H1 (cell line): Measurements from ENCODE around the gene KANSL1. TPM values are rescaled to one million over a fixed set of nuclear protein-coding genes. Genes with fewer than 3 reads are reported as not detected.

Source experiments
- CTCF ChIA-PET: fragments of 300-600 bp; sonication (Branson Sonifier 250); formaldehyde crosslinking; loops from one replicate; lab custom pipeline; 2021; ENCODE audit not compliant: partially characterized antibody; lab: Charles Lee
- POLR2A ChIA-PET: fragments of 300-600 bp; sonication (Branson Sonifier 250); formaldehyde crosslinking; loops from one replicate; lab custom pipeline; 2021; ENCODE audit warnings: inconsistent platforms; ENCODE audit not compliant: partially characterized antibody; lab: Charles Lee
- DNase-seq, 2 experiments: peaks; one replicate each; pipeline versions ENCODE4 v3.0.0 to v3.0.0-alpha.2; 2010 to 2022; ENCODE audit warnings: low spot score in 2 of 2, low read depth in 1 of 2, mixed read lengths in 1 of 2
- FAIRE-seq: peaks from 2 replicates; lab custom pipeline; 2011; peaks lifted over from hg19 to GRCh38; lab: Jason Lieb, UNC
- H2AFZ ChIP-seq: 2 replicates; pipeline ENCODE4 v1.8.1; 2012; ENCODE audit warnings: low read length, inconsistent platforms
- H2AK5ac ChIP-seq: 2 replicates; pipeline ENCODE4 v1.6.1; 2013; ENCODE audit warnings: low read depth, low read length
- H2BK120ac ChIP-seq: replicated peaks from 2 replicates; pipeline ENCODE3; 2013; ENCODE audit warnings: low read depth, low read length, inconsistent platforms
- H2BK12ac ChIP-seq: 2 replicates; pipeline ENCODE4 v1.6.1; 2013; ENCODE audit warnings: low read depth, low read length
- H2BK15ac ChIP-seq: 2 replicates; pipeline ENCODE4 v1.6.1; 2013; ENCODE audit warnings: low read length
- H2BK20ac ChIP-seq: 2 replicates; pipeline ENCODE4 v1.6.1; 2013; ENCODE audit warnings: low read length
- H2BK5ac ChIP-seq: 2 replicates; pipeline ENCODE4 v1.6.1; 2013; ENCODE audit warnings: low read depth, low read length
- H3K14ac ChIP-seq: 2 replicates; pipeline ENCODE4 v1.6.1; 2013; ENCODE audit warnings: inconsistent platforms; ENCODE audit not compliant: insufficient read length
- H3K18ac ChIP-seq: 2 replicates; pipeline ENCODE4 v1.6.1; 2013; ENCODE audit warnings: low read length; ENCODE audit errors: extremely low read depth
- H3K23ac ChIP-seq: 2 replicates; pipeline ENCODE4 v1.6.1; 2013; ENCODE audit warnings: inconsistent platforms; ENCODE audit not compliant: insufficient read length
- H3K23me2 ChIP-seq: 2 replicates; pipeline ENCODE4 v1.6.1; 2013; ENCODE audit warnings: low read depth, low read length
- H3K27ac ChIP-seq: 2 replicates; pipeline ENCODE4 v1.6.1; 2011; ENCODE audit warnings: low read depth, low read length, inconsistent platforms
- H3K27me3 ChIP-seq, 4 experiments: replicated peaks in 1 of 4; 1 replicate in 1 of 4; 2 replicates in 3 of 4; pipeline versions ENCODE4 v1.6.1 to v1.8.1; 2011 to 2013; ENCODE audit warnings: low read length in 3 of 4, mild to moderate bottlenecking in 3 of 4, inconsistent platforms in 2 of 4, mixed read lengths in 2 of 4, moderate library complexity in 1 of 4; ENCODE audit not compliant: control insufficient read depth in 3 of 4, insufficient read depth in 3 of 4; ENCODE audit errors: extremely low read depth in 1 of 4
- H3K36me3 ChIP-seq, 4 experiments: 2 replicates each; pipeline versions ENCODE4 v1.6.1 to v1.8.1; 2011 to 2013; ENCODE audit warnings: mild to moderate bottlenecking in 4 of 4, low read length in 3 of 4, moderate library complexity in 2 of 4, control low read depth in 1 of 4, inconsistent platforms in 1 of 4; ENCODE audit not compliant: insufficient read depth in 4 of 4, control insufficient read depth in 2 of 4
- H3K4ac ChIP-seq: replicated peaks from 2 replicates; pipeline ENCODE3; 2013; ENCODE audit warnings: low read length, low read depth, mixed read lengths, inconsistent platforms; ENCODE audit not compliant: insufficient read length
- H3K4me1 ChIP-seq, 4 experiments: replicated peaks in 1 of 4; 1 replicate in 1 of 4; 2 replicates in 3 of 4; pipeline versions ENCODE4 v1.6.1 to v1.8.1; 2011 to 2013; ENCODE audit warnings: low read length in 3 of 4, inconsistent platforms in 2 of 4, mixed read lengths in 1 of 4; ENCODE audit not compliant: insufficient read depth in 4 of 4, control insufficient read depth in 3 of 4
- H3K4me2 ChIP-seq, 2 experiments: 2 replicates each; pipeline versions ENCODE4 v1.6.1 to v1.8.1; 2011 to 2013; ENCODE audit warnings: low read depth in 2 of 2, low read length in 2 of 2, control low read depth in 1 of 2, inconsistent platforms in 1 of 2, mild to moderate bottlenecking in 1 of 2; ENCODE audit not compliant: insufficient read depth in 1 of 2
- H3K4me3 ChIP-seq, 4 experiments: fragments of 200-600, 300-600 bp in 1 of 4; sonication (generic), shearing (Covaris generic), sonication (Bioruptor Twin) in 1 of 4; 2 replicates each; pipeline versions ENCODE4 v1.5.1 to v1.8.1; 2011 to 2016; ENCODE audit warnings: low read length in 4 of 4, low read depth in 3 of 4, control low read depth in 2 of 4, inconsistent platforms in 2 of 4, mild to moderate bottlenecking in 2 of 4, mixed read lengths in 1 of 4, moderate library complexity in 1 of 4; ENCODE audit not compliant: insufficient read depth in 2 of 4; ENCODE audit errors: extremely low read depth in 1 of 4
- H3K56ac ChIP-seq: replicated peaks from 2 replicates; pipeline ENCODE3; 2013; ENCODE audit warnings: low read depth, mild to moderate bottlenecking, mixed read lengths, low read length, inconsistent platforms; ENCODE audit not compliant: insufficient read length
- H3K79me1 ChIP-seq: 2 replicates; pipeline ENCODE4 v1.6.1; 2013; ENCODE audit warnings: low read depth, low read length, control low read depth
- H3K79me2 ChIP-seq, 2 experiments: 2 replicates each; pipeline versions ENCODE4 v1.6.1 to v1.8.1; 2012 to 2013; ENCODE audit warnings: low read length in 2 of 2, mild to moderate bottlenecking in 2 of 2, inconsistent platforms in 1 of 2; ENCODE audit not compliant: insufficient read depth in 2 of 2, control insufficient read depth in 1 of 2
- H3K9ac ChIP-seq, 4 experiments: replicated peaks in 1 of 4; 1 replicate in 1 of 4; 2 replicates in 3 of 4; pipeline versions ENCODE4 v1.6.1 to v1.8.1; 2011 to 2013; ENCODE audit warnings: low read depth in 3 of 4, low read length in 3 of 4, control low read depth in 2 of 4, mild to moderate bottlenecking in 2 of 4, moderate library complexity in 2 of 4, inconsistent platforms in 1 of 4; ENCODE audit errors: extremely low read depth in 1 of 4
- H3K9me3 ChIP-seq, 2 experiments: 2 replicates each; pipeline versions ENCODE4 v1.6.1 to v1.8.1; 2012 to 2013; ENCODE audit warnings: mild to moderate bottlenecking in 2 of 2, moderate library complexity in 2 of 2, control low read depth in 1 of 2, inconsistent platforms in 1 of 2, low read depth in 1 of 2, low read length in 1 of 2, mixed read lengths in 1 of 2; ENCODE audit not compliant: insufficient read depth in 2 of 2
- H4K20me1 ChIP-seq, 2 experiments: replicated peaks in 1 of 2; 2 replicates each; pipeline versions ENCODE3 to v1.8.1; 2011 to 2013; ENCODE audit warnings: inconsistent platforms in 2 of 2, low read length in 2 of 2, mild to moderate bottlenecking in 1 of 2; ENCODE audit not compliant: insufficient read depth in 2 of 2, control insufficient read depth in 1 of 2
- H4K5ac ChIP-seq: 2 replicates; pipeline ENCODE4 v1.6.1; 2013; ENCODE audit warnings: low read length, low read depth, mixed read lengths, inconsistent platforms; ENCODE audit not compliant: insufficient read length
- H4K8ac ChIP-seq: 2 replicates; pipeline ENCODE4 v1.8.0; 2013; ENCODE audit warnings: mild to moderate bottlenecking, moderate library complexity, low read length, inconsistent platforms; ENCODE audit not compliant: insufficient read depth; ENCODE audit errors: extremely low read depth
- H4K91ac ChIP-seq: replicated peaks from 2 replicates; pipeline ENCODE3; 2013; ENCODE audit warnings: low read length, mixed read lengths, inconsistent platforms; ENCODE audit not compliant: insufficient read length
- BACH1 ChIP-seq: IDR thresholded peaks from 2 replicates; pipeline ENCODE4 v1.6.1; 2012; ENCODE audit warnings: low read length, improper control_type of control experiment
- KDM1A ChIP-seq: fragments of 200-600, 300-600 bp; sonication (generic); IDR thresholded peaks from 2 replicates; pipeline ENCODE4 v1.7.1; 2016; ENCODE audit warnings: mild to moderate bottlenecking, low read length, borderline replicate concordance
- NANOG ChIP-seq: IDR thresholded peaks from 2 replicates; pipeline ENCODE4 v1.6.1; 2011; ENCODE audit warnings: low read length, low read depth, mild to moderate bottlenecking, inconsistent platforms; ENCODE audit not compliant: insufficient read depth, poor library complexity, severe bottlenecking
- NRF1 ChIP-seq: IDR thresholded peaks from 2 replicates; pipeline ENCODE4 v1.6.1; 2011; ENCODE audit warnings: mild to moderate bottlenecking, low read depth, low read length, improper control_type of control experiment
- RFX5 ChIP-seq: IDR thresholded peaks from 2 replicates; pipeline ENCODE4 v1.6.1; 2011; ENCODE audit warnings: low read depth, low read length, improper control_type of control experiment, borderline replicate concordance
- SP1 ChIP-seq: IDR thresholded peaks from 2 replicates; pipeline ENCODE4 v1.6.1; 2011; ENCODE audit warnings: low read depth, low read length
- USF2 ChIP-seq: IDR thresholded peaks from 2 replicates; pipeline ENCODE4 v1.6.1; 2011; ENCODE audit warnings: low read length, improper control_type of control experiment
- WGBS, 2 experiments: shearing (Covaris generic) in 1 of 2; methylation state at CpG; one replicate each; pipeline versions ENCODE4 v1.1.6 to v1.1.7; 2013 to 2015; ENCODE audit warnings: low lambda C conversion rate in 2 of 2, mixed read lengths in 2 of 2, inconsistent platforms in 1 of 2, low coverage in 1 of 2, missing lambda C conversion rate in 1 of 2; ENCODE audit not compliant: insufficient replicate concordance in 2 of 2, insufficient coverage in 1 of 2, insufficient read length in 1 of 2; ENCODE audit errors: extremely low coverage in 1 of 2, missing lambda C conversion rate in 1 of 2; 5-methylcytosine and 5-hydroxymethylcytosine counted together
- polyA plus RNA-seq, 7 experiments: library from polyadenylated mRNA; depleted of rRNA in 3 of 7; stranded (reverse) in 5 of 7; unstranded in 2 of 7; fragments of >200 nt in 5 of 7; fragments of 200-250 nt in 2 of 7; gene quantifications; 1 replicate in 5 of 7; 2 replicates in 1 of 7; 4 replicates in 1 of 7; pipeline versions ENCODE4 v1.2.1 to v1.2.3, GENCODE V29; 2011 to 2013; ENCODE audit warnings: missing spikeins in 2 of 7, mixed read lengths in 2 of 7
- total RNA-seq: library from RNA; stranded (reverse); fragmentation: NEBNext Ultra II Directional; extraction: Animal tissue kit (Norgen Biotek cat#: 25700); gene quantifications from 2 replicates; pipeline ENCODE4 v1.2.1, GENCODE V29; 2021

KANSL1 gene
- total and polyA plus RNA-seq, 2 of the 8 experiments (the other 6 are each of a cell fraction or from before 2014, with no cell fraction given), result 34.0 to 128 TPM

DNA sequence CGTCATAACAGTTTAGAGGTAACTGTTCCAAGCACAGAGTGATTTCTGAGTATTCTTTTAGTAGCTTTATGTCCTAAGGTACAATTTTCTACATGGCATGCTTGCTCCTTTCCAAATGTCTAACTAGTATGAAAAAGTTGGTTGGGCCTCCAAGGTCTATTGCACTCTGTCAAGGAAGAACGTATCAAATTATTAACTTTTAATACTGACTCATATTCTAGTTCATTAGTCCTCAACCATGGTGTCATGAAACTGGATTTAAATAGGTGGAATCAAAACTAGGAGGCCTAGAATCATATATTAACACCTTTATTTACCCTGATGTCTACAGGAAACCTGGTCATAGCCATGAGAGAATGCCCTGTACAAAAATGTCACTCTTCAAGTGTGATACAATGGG lies 132.8 kb downstream of the KANSL1 start:
- no peak overlapping the region for H3K14ac ChIP-seq
- no peak overlapping the region for H4K5ac ChIP-seq
- no peak for FAIRE-seq
- H4K91ac ChIP-seq, result no peak overlapping the region
- H2BK120ac ChIP-seq, result no peak overlapping the region
- H3K4ac ChIP-seq, result no peak overlapping the region
- H2AK5ac ChIP-seq, result no peak overlapping the region
- no peaks in the 10 kb centered on the region; the same call in 1 of the 2 replicates for H3K79me1 ChIP-seq
- no peak overlapping the region for H3K23ac ChIP-seq
- H3K18ac ChIP-seq, result no peak overlapping the region
- peaks cover 0 to 21% (median 5%) of the 10 kb centered on the region in 4 experiments; a peak in 6 of 8 replicates for H3K36me3 ChIP-seq
- no peak overlapping the region for H4K8ac ChIP-seq
- WGBS, 2 experiments, result 90% methylated on average over 2 of the region's 2 CpGs; no CpG with 5 or more reads in 1 of the 2 experiments
- H3K79me2 ChIP-seq, result peaks cover 0 to 65% of the 10 kb centered on the region in 2 experiments; a peak in 3 of 4 replicates
- no peak overlapping the region for H2BK12ac ChIP-seq
- H3K4me1 ChIP-seq, result peaks cover 0 to 6% (median 3%) of the 10 kb centered on the region in 4 experiments; a peak in 4 of 7 replicates
- H3K27ac ChIP-seq, result no peak overlapping the region
- no peaks in the 10 kb centered on the region for H3K27me3 ChIP-seq
- no peak overlapping the region for H3K56ac ChIP-seq
- POLR2A ChIA-PET, result no interaction called here
- H4K20me1 ChIP-seq, result peaks cover 2% of the 10 kb centered on the region in 2 experiments
- H3K4me3 ChIP-seq, result no peak overlapping the region
- no peak overlapping the region for H3K9ac ChIP-seq
- no peak overlapping the region for H2BK5ac ChIP-seq
- TF ChIP-seq USF2 (no peak), KDM1A (no peak), SP1 (no peak), NRF1 (no peak), RFX5 (no peak), BACH1 (no peak), NANOG (no peak)
- H3K9me3 ChIP-seq, result no peaks in the 10 kb centered on the region
- H3K4me2 ChIP-seq, result no peak overlapping the region
- no peak overlapping the region for H2BK15ac ChIP-seq
- CTCF ChIA-PET, result interaction anchor here (1.3 to 5.1 kb wide), 4 partner anchors 15 to 126 kb away, joined by 3 to 56 read pairs (median 13); no protein-coding TSS in a partner anchor
- no peak overlapping the region for H2AFZ ChIP-seq
- H3K23me2 ChIP-seq, result no peaks in the 10 kb centered on the region; the same call in 1 of the 2 replicates
- DNase-seq, result no peak
- H2BK20ac ChIP-seq, result no peak overlapping the region
